ENCODE measurements around the gene PLXNA2.
A peak's percentile ranks its signal among the peaks of the same experiment; 100 is the strongest.

Gene PLXNA2

DNA sequence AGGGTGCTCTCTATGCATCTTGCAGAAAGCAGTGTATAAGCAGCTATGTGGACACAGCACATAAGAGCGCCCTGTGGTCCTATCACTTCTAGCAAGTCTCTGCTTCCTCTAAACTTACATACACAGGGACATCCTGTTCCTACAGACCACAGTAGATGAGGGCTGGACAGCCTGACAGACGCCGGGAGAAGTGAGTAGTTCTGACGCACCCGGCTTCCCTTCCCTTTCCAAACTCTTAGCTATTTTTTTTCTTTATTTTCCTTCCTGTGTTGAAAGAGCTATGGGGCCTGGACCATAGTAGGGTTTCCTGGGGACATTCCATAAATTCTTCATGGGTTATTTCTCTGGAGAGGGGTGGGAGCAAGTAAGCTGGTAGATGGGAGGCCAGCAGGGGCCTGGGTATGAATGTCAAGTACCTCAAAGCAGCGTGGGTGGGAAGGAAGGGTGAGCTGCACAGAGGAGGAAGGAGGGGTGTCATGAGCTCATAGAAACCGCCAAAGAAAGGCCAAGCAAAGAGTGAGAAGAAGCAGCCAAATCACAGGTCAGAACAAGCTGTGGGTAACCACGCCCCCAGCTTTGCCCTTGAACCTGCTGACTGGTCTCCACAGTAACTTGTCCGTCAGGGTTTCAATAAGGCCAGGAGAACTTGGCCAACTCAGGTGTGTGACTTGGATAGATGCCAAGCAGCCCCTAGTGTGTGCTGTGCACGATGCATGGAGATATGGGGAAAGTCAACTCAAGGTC lies 36.6 kb downstream of the PLXNA2 start:
- Mint-ChIP-seq H3K27me3 (ENCODE audit: low read depth) (no peaks in the 10 kb centered on the region), H3K27ac (peak overlapping the region; percentile 13 to 69 (median 27)), H3K36me3 (ENCODE audit: low read depth) (peaks cover 50% of the 10 kb centered on the region), H3K9me3 (no peaks in the 10 kb centered on the region), H3K4me1 (peaks cover 30% of the 10 kb centered on the region), H3K4me3 (no peak overlapping the region)
- TF ChIP-seq, protein P1, sequence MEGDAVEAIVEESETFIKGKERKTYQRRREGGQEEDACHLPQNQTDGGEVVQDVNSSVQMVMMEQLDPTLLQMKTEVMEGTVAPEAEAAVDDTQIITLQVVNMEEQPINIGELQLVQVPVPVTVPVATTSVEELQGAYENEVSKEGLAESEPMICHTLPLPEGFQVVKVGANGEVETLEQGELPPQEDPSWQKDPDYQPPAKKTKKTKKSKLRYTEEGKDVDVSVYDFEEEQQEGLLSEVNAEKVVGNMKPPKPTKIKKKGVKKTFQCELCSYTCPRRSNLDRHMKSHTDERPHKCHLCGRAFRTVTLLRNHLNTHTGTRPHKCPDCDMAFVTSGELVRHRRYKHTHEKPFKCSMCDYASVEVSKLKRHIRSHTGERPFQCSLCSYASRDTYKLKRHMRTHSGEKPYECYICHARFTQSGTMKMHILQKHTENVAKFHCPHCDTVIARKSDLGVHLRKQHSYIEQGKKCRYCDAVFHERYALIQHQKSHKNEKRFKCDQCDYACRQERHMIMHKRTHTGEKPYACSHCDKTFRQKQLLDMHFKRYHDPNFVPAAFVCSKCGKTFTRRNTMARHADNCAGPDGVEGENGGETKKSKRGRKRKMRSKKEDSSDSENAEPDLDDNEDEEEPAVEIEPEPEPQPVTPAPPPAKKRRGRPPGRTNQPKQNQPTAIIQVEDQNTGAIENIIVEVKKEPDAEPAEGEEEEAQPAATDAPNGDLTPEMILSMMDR (IDR thresholded peaks at IDR 0.05; ENCODE audit: unreplicated experiment in 3 of 3) = no peak

DNA sequence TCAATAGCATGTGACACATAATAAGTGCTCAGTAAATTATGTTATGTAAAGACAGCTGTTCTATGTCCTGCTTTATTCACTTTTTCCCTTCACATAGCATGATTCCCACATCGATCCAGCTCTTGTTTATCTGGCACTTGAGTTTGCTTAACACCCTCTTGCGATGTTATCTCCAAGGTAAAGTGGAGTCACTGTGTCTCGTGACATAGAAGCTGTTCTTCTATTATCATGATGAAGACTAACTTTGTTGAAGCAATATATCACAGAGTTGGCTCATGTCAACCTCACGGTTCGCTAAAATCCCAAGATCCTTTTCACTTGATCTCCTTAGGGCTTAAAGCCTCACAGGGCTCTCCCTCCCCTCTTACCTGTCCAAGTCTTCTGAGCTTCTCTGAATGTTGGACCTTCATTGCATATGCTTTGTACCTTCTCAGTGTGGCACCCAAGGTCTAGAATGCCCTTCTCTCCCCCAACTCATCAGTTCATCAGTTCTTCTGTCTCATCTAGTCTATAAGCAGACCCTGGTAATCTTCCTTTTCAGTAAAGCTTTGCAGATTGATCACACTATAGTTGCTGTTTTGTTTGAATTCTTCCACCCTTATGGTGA lies 38.0 kb downstream of the PLXNA2 start:
- no peak overlapping the region for H3K27ac Mint-ChIP-seq
- H3K27me3 Mint-ChIP-seq (ENCODE audit: low read depth) = no peaks in the 10 kb centered on the region
- TF ChIP-seq, protein P1 (IDR thresholded peaks at IDR 0.05; ENCODE audit: unreplicated experiment in 3 of 3) = no peak
- no peaks in the 10 kb centered on the region for H3K9me3 Mint-ChIP-seq
- H3K4me3 Mint-ChIP-seq = no peak overlapping the region
- peaks cover 28% of the 10 kb centered on the region for H3K4me1 Mint-ChIP-seq
- H3K36me3 Mint-ChIP-seq (ENCODE audit: low read depth) = peaks cover 37% of the 10 kb centered on the region

DNA sequence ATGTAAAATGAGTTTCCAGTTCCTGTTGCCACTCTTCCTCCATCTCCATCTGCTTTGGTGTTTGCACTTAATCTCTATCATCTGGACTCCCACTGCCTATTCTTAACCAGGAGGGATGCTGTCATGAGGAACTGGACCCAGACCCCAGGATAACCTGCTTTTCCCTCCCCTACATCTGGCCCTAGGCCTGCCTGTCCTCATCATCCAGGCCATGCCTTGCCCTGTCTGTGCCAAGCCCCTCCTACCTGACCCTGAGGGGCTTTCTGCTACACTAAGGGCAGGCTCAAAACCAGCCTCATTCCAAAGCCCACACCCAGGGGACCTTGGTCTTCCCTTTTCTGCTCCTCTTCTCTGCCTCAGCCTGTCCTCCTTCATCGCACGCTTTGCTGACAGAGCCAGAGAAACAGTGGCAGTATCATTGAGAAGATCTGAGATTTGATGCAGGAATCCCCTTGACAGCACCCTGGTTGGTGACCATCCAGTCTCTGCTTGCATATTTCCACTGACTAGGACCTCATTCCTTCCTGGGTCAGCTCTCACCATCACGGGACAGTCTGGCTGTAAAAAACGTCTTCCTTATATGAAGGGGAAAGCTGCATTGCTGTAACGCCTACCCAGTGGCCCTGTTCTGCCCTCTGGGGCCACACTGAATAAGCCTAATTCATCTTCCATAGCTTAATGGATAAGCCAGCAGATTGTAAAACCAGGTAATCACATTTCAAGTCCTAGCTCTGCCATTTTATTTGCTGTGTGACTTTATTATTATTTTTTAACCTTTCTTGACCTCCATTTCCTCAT lies 38.8 kb downstream of the PLXNA2 start:
- Mint-ChIP-seq H3K4me3 (no peak overlapping the region), H3K36me3 (ENCODE audit: low read depth) (peaks cover 37% of the 10 kb centered on the region), H3K9me3 (no peaks in the 10 kb centered on the region), H3K4me1 (peaks cover 33% of the 10 kb centered on the region), H3K27ac (no peak overlapping the region), H3K27me3 (ENCODE audit: low read depth) (no peaks in the 10 kb centered on the region)
- TF ChIP-seq, protein P1 (IDR thresholded peaks at IDR 0.05; ENCODE audit: unreplicated experiment in 3 of 3) = no peak

DNA sequence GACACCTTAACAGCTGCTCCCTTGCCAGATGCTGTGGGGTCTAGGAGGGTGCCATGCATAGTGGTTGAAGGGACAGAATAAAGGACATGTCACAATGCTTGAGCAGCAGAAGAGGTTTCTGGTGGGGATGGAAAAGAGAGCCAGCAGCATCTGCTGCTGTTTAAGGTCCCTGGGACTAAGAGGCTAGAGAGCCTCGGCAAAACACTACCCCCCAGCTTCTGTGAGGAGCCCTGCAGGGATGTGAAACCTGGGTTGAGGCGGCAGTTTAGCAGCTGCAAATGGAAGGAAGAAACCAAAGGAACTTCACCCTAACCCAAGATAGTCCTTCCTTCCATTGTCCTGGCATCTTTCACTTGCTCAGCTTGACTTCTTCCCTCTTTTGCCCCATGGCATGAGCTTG lies 39.4 kb downstream of the PLXNA2 start:
- Mint-ChIP-seq H3K4me1 (peaks cover 33% of the 10 kb centered on the region), H3K4me3 (no peak overlapping the region), H3K27ac (no peak overlapping the region), H3K9me3 (no peaks in the 10 kb centered on the region), H3K36me3 (ENCODE audit: low read depth) (peaks cover 39% of the 10 kb centered on the region), H3K27me3 (ENCODE audit: low read depth) (no peaks in the 10 kb centered on the region)
- TF ChIP-seq, protein P1 (IDR thresholded peaks at IDR 0.05; ENCODE audit: unreplicated experiment in 3 of 3) = no peak

DNA sequence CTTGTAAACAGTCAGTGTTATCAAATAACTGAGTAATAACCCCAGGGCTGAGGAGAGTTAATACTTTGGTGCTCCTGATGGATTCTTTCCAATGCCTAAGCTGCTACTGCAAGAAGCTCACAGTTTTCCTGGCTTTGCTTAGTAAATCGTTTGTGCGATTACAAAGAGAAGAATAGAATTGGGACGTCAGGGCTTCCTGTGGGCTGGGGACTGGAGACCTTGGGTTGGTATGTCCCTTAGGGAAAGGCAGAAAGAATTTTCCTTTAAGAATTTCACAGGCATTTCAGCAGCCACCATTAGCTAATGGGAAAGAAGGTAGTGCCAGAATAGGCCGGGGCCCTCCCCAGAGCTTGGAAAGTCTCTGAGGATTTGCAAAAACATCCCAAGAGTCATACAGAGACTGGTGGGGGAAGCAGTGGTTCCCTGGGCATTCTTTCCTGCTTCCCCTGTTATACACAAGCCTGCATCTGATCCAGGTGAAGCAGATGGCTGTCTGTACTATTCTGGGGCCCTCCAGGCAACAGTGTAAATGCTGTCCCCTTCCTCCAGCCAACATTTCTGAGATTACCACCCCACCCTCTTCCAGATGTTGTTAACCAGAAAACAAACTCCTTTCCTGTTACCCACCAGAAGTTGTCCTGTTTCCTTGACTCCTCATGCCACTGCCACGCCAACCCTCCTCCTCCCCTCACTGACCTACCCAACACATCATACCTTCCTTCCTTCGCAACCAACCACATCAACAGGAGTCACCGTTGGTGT lies 40.2 kb downstream of the PLXNA2 start:
- Mint-ChIP-seq H3K9me3 (no peaks in the 10 kb centered on the region), H3K27me3 (ENCODE audit: low read depth) (no peaks in the 10 kb centered on the region), H3K27ac (no peak overlapping the region), H3K4me1 (peaks cover 33% of the 10 kb centered on the region), H3K36me3 (ENCODE audit: low read depth) (peaks cover 35% of the 10 kb centered on the region), H3K4me3 (no peak overlapping the region)
- TF ChIP-seq, protein P1 (IDR thresholded peaks at IDR 0.05; ENCODE audit: unreplicated experiment in 3 of 3) = no peak

All from nephron (organoid).